ENCODE data around the gene MAP10.

- no peak for TF ChIP-seq ZSCAN18 (CRISPR knock-in tag; IDR thresholded peaks at IDR 0.05)
- no peak for TF ChIP-seq CTCF (IDR thresholded peaks at IDR 0.05)
- no peak for TF ChIP-seq TEAD4 (CRISPR knock-in tag; IDR thresholded peaks at IDR 0.05)
- no peak for TF ChIP-seq ZNF121 (CRISPR knock-in tag; IDR thresholded peaks at IDR 0.05)
- no peak for TF ChIP-seq MAX (CRISPR knock-in tag; IDR thresholded peaks at IDR 0.05)
- no peak for TF ChIP-seq ZMAT4 (CRISPR knock-in tag; IDR thresholded peaks at IDR 0.05)
- TF ChIP-seq FOXP4 (CRISPR knock-in tag; IDR thresholded peaks at IDR 0.05), result no peak
- no peak for TF ChIP-seq IRF2 (CRISPR knock-in tag; IDR thresholded peaks at IDR 0.05; ENCODE audit: borderline replicate concordance, low read depth)
- TF ChIP-seq GABPB1 (CRISPR knock-in tag; IDR thresholded peaks at IDR 0.05), result no peak
- no peak for TF ChIP-seq MYBL2 (CRISPR knock-in tag; IDR thresholded peaks at IDR 0.05)
- TF ChIP-seq JUN (CRISPR knock-in tag; IDR thresholded peaks at IDR 0.05), result no peak
These were observed 12.3 kb upstream of the MAP10 start for GRCh38 chr1:232792949-232793348.

Data from WTC11 (cell line).